Kidney epithelial cell (primary cell): Measurements from ENCODE around the gene TMC4. TPM values are rescaled to one million over a fixed set of nuclear protein-coding genes. Genes with fewer than 3 reads are reported as not detected.

Source experiments
- DNase-seq: peaks from one replicate; pipeline ENCODE4 v3.0.0-alpha.2; 2010; ENCODE audit warnings: low read depth
- H3K27me3 ChIP-seq: 2 replicates; pipeline ENCODE4 v1.6.0; 2011; ENCODE audit warnings: low read length; ENCODE audit not compliant: control insufficient read depth, insufficient read depth
- H3K36me3 ChIP-seq: 2 replicates; pipeline ENCODE4 v1.5.1; 2011; ENCODE audit warnings: low read length; ENCODE audit not compliant: control insufficient read depth, insufficient read depth
- H3K4me3 ChIP-seq: 2 replicates; pipeline ENCODE4 v1.5.1; 2011; ENCODE audit warnings: low read depth, mild to moderate bottlenecking, control low read depth, low read length
- total RNA-seq: library from RNA; depleted of rRNA; stranded (reverse); fragments of >200 nt; gene quantifications from 2 replicates; pipeline ENCODE4 v1.2.3, GENCODE V29; 2015
- TF ChIP-seq, protein P1 (sequence below): IDR thresholded peaks from 2 replicates; pipeline ENCODE4 v1.5.1; 2011; ENCODE audit warnings: mild to moderate bottlenecking, moderate library complexity, low read length, control low read depth, inconsistent platforms; ENCODE audit not compliant: insufficient read depth, poor library complexity, severe bottlenecking

TMC4 gene
- total RNA-seq, 1 donor from 2014 or later = 33.9 TPM

DNA sequence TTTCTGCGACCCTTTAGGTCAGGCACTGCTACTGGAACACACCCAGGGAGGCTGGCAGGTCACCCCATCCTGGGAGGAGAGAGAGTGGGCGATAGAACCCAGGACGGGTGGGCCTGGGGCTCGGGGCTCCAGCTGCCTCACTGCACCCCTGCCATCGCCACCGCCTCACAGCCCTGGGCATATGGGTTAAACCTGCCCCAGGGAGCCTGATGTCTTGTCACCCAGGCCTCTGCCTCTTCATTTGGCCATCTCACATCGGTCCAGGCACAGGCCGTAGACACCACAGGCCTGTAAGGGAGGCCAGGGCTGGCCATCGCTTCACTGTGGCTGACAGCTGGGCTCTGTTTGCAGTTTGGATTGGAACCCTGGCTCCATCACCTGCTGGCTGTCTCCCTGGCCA, 47.2 kb downstream of the TMC4 start:
- TF ChIP-seq, protein P1, sequence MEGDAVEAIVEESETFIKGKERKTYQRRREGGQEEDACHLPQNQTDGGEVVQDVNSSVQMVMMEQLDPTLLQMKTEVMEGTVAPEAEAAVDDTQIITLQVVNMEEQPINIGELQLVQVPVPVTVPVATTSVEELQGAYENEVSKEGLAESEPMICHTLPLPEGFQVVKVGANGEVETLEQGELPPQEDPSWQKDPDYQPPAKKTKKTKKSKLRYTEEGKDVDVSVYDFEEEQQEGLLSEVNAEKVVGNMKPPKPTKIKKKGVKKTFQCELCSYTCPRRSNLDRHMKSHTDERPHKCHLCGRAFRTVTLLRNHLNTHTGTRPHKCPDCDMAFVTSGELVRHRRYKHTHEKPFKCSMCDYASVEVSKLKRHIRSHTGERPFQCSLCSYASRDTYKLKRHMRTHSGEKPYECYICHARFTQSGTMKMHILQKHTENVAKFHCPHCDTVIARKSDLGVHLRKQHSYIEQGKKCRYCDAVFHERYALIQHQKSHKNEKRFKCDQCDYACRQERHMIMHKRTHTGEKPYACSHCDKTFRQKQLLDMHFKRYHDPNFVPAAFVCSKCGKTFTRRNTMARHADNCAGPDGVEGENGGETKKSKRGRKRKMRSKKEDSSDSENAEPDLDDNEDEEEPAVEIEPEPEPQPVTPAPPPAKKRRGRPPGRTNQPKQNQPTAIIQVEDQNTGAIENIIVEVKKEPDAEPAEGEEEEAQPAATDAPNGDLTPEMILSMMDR = no peak

DNA sequence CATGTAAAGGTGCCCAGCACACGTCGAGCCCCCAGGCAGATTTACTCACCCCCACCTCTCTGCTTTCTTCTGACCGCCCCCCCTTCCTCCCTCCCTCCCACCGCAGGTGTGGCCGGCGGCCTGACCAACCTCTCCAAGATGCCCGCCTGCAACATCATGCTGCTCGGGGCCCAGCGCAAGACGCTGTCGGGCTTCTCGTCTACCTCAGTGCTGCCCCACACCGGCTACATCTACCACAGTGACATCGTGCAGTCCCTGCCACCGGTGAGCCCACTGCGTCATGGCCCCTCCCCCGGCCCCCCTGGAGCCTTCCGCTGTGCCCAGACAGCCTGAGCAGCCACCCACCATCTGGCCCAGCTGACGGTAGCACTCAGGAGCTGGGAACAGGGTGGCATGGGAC, 48.6 kb downstream of the TMC4 start:
- no peak overlapping the region for H3K4me3 ChIP-seq
- no peak for DNase-seq
- TF ChIP-seq, protein P1 = no peak
- no peaks in the 10 kb centered on the region for H3K27me3 ChIP-seq
- peaks cover 3% of the 10 kb centered on the region for H3K36me3 ChIP-seq

More for the DNA sequence above, 47.2 kb downstream of the TMC4 start:
- Histone ChIP-seq H3K36me3 (no peaks in the 10 kb centered on the region), H3K27me3 (no peaks in the 10 kb centered on the region), H3K4me3 (no peak overlapping the region)
- DNase-seq = no peak

DNA sequence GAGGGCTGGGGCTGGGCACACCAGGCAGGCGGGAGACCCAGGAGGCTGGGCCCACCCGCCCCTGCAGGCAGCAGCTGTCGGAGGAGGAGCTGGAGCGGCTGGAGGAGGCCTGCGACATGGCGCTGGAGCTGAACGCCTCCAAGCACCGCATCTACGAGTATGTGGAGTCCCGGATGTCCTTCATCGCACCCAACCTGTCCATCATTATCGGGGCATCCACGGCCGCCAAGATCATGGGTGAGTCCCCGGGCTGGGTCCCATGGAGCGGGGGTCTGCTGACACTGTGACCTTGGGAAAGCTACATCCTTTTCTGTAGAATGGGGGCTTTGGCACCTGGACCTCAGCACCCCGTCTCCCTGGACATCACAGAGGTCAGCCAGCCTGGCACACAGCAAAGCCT, 49.3 kb downstream of the TMC4 start:
- TF ChIP-seq, protein P1 = no peak
- peaks cover 3% of the 10 kb centered on the region for H3K36me3 ChIP-seq
- DNase-seq = no peak
- no peaks in the 10 kb centered on the region for H3K27me3 ChIP-seq
- H3K4me3 ChIP-seq = no peak overlapping the region

DNA sequence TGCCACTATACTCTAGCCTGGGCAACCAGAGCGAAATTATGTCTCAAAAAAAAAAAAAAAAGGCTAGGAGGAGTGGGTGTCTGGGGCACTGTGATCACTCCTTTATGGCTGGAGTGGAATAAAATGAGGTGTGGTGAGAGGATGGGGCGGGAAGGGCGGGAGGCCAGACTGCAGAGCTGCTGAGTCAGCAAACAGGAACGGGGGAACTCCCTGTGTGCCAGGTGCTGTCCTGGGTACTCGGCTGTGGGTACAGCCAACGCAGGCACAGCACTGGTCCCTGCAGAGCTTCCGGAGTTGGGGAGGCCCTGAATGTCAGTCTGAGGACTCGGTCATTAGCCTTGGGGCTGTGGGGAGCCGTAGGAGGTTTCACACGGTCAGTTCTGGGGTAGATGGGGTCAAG, 51.7 kb downstream of the TMC4 start:
- H3K27me3 ChIP-seq = no peaks in the 10 kb centered on the region
- TF ChIP-seq, protein P1 = no peak
- H3K4me3 ChIP-seq = no peak overlapping the region
- H3K36me3 ChIP-seq = peaks cover 3% of the 10 kb centered on the region
- no peak for DNase-seq

DNA sequence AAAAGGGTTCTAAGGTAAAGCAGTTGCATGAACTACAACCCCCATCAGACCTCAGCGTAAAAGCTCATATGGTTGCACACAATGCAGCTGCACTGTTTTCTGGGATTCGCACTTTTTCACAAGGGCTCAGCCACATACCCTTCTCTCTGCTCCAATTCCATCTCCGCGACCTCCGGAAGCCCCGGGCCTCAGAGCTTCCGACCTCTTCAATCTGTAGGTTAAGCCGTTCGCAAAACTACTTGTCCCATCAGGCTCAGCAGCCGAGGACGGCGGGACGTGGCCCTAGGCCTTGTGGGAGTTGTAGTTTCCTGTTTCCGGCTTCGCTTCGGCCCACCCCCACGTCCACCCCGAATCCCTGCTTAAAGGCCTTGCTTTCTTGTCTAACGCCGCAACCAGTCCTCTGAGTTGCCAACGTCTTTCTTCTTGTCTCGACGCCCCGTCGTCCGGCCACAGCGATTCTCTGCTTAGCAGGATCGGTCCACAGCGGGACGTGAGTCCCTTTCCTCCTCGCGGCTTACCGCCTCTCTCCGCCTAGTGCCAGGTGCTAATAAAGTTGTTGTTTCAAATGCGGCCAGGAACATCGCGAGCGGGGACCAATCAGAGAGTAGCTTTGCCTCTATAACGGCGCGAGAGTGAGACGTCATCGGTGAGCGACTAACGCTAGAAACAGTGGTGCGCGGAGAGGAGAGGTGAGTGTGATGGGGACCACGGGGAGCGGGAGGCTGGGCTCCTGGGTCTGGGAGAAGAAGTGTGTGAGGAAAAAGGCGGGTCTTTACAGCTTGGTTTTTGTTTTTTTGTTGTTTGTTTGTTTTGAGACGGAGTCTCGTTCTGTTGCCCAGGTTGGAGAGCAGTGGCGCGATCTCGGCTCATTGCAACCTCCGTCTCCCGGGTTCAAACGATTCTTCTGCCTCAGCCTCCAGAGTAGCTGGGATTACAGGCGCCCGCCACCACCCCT, 57.6 kb downstream of the TMC4 start, which contains the start of the genes PRPF31 and TFPT:
TSS of gene PRPF31 (plus strand) at position 646 of the 955 bp plus-strand sequence. CDS start 2,525 bp downstream, outside the sequence.
TSS of gene TFPT (minus strand) at position 549 of the 955 bp plus-strand sequence. CDS start at position 161, 388 bp downstream.
- peaks cover 3% of the 10 kb centered on the region for H3K36me3 ChIP-seq
- peak; percentile 83 for DNase-seq
- TF ChIP-seq, protein P1 = no peak
- peak within 1 kb of the TSS; percentile 66 for H3K4me3 ChIP-seq
- no peaks in the 10 kb centered on the region for H3K27me3 ChIP-seq
